HAP-1 (cell line): ENCODE measurements around the gene TJP1.
"Not testable (repeated sequence)": the region's sequence is repeated elsewhere in the genome, so short reads cannot be mapped to it uniquely, and the experiment has no call there.

ENCODE experiments used
- DNase-seq, 2 experiments: peaks; one replicate each; pipeline ENCODE4 v3.0.0-alpha.2; 2016 to 2020; ENCODE audit warnings: low spot score in 2 of 2
- H3K27me3 ChIP-seq: fragments of 250-450 bp; sonication (Bioruptor Pico); 2 replicates; pipeline ENCODE4 v1.5.1; 2020; ENCODE audit warnings: low read depth, mild to moderate bottlenecking, moderate library complexity
- H3K36me3 ChIP-seq: fragments of 250-450 bp; sonication (Bioruptor Pico); replicated peaks from 2 replicates; pipeline ENCODE4 v1.5.1; 2020; ENCODE audit warnings: mild to moderate bottlenecking
- H3K4me1 ChIP-seq: fragments of 250-450 bp; sonication (Bioruptor Pico); 2 replicates; pipeline ENCODE4 v1.5.1; 2020; ENCODE audit warnings: mild to moderate bottlenecking
- H3K4me3 ChIP-seq: fragments of 250-450 bp; sonication (Bioruptor Pico); 2 replicates; pipeline ENCODE4 v1.5.1; 2020; ENCODE audit warnings: mild to moderate bottlenecking, moderate library complexity
- H3K9me3 ChIP-seq: fragments of 250-450 bp; sonication (Bioruptor Pico); 2 replicates; pipeline ENCODE4 v1.5.1; 2020; ENCODE audit warnings: mild to moderate bottlenecking, moderate library complexity
- in situ Hi-C: fragments of 300-500 bp; cut with MboI; formaldehyde crosslinking; loops from 3 replicates; pipeline ENCODE4 v1.14.3; 2020; ENCODE audit warnings: low sequenced_read_pairs, inconsistent platforms, mixed read lengths

Gene TJP1

DNA sequence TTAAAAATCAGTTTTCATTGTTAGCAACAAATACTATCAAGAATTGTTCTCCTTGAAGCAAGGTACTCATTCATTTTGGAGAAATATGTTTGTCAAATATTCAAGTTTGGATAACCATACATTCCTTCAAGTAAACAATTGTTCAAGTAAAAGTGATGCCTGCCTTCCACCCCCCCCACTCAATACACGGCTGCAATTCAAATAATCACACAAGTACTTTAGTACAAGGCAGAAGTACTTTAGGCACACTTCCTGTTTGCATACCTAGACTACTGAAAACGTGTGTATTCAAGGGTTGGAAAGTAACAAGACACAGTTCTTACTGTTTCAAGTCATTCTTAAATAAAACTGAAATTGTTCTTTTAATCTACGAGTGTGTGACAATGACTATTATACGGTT is 45.4 kb downstream of the TJP1 start:
- peaks cover 29% of the 10 kb centered on the region for H3K4me1 ChIP-seq
- H3K27me3 ChIP-seq: no peaks in the 10 kb centered on the region
- H3K36me3 ChIP-seq: no peaks in the 10 kb centered on the region; the same call in 1 of the 2 replicates
- peak in 1 of 2 experiments; percentile 9 for DNase-seq
- no peaks in the 10 kb centered on the region for H3K9me3 ChIP-seq
- in situ Hi-C loops: no loop called here
- no peak overlapping the region for H3K4me3 ChIP-seq

GRCh38 chr15:29774900-29775299 is 47.4 kb downstream of the TJP1 start:
- Histone ChIP-seq H3K9me3 (no peaks in the 10 kb centered on the region), H3K4me3 (no peak overlapping the region), H3K36me3 (peaks cover 5% of the 10 kb centered on the region), H3K4me1 (peaks cover 29% of the 10 kb centered on the region), H3K27me3 (no peaks in the 10 kb centered on the region)
- in situ Hi-C loops: no loop called here
- no peak for DNase-seq

DNA sequence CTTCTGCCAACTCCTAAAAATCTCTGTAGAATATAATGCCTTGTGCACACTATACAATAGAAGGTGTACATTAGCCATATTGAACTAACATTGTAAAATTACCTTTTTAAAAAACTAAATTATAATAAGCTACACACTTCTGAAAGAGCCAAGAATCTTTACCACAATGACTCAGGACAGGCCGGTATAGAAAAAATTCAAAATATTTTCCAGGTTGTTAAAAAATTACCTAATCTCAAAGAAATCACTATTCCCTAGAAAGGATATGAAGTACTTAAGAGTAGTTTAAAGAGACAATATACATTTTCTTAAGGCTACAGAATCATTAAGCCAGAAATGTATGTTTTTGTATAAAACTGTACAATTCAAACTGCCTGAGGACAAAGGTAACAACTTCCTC is 48.5 kb downstream of the TJP1 start:
- Histone ChIP-seq H3K4me1 (peaks cover 29% of the 10 kb centered on the region), H3K9me3 (no peaks in the 10 kb centered on the region), H3K36me3 (peaks cover 13% of the 10 kb centered on the region), H3K27me3 (no peaks in the 10 kb centered on the region), H3K4me3 (no peak overlapping the region)
- no peak for DNase-seq
- in situ Hi-C loops: no loop called here

GRCh38 chr15:29773000-29773399 is 49.3 kb downstream of the TJP1 start:
- no peaks in the 10 kb centered on the region for H3K9me3 ChIP-seq
- H3K4me3 ChIP-seq: no peak overlapping the region
- in situ Hi-C loops: no loop called here
- H3K4me1 ChIP-seq: peaks cover 29% of the 10 kb centered on the region
- DNase-seq: no peak
- no peaks in the 10 kb centered on the region for H3K27me3 ChIP-seq
- H3K36me3 ChIP-seq: peaks cover 14% of the 10 kb centered on the region

DNA sequence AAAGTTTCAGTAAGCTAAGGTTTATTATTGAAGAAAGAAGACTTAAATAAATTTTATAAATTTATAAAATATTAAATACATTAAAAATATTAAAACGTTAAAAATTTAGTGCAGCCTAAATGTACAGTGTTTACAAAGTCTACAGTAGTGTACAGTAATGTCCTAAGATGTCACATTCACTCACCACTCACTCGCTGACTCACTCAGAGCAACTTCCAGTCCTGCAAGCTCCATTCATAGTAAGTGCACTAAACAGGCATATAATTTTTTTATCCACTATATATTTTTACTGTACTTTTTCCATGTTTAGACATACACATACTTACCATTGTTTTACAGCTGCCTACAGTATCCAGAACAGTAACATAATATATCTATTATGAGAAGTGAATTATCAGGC is 51.5 kb downstream of the TJP1 start:
- H3K4me1 ChIP-seq: peaks cover 10% of the 10 kb centered on the region
- H3K36me3 ChIP-seq: peaks cover 24% of the 10 kb centered on the region
- in situ Hi-C loops: no loop called here
- no peak for DNase-seq
- no peak overlapping the region for H3K4me3 ChIP-seq
- H3K9me3 ChIP-seq: no peaks in the 10 kb centered on the region
- no peaks in the 10 kb centered on the region for H3K27me3 ChIP-seq

DNA sequence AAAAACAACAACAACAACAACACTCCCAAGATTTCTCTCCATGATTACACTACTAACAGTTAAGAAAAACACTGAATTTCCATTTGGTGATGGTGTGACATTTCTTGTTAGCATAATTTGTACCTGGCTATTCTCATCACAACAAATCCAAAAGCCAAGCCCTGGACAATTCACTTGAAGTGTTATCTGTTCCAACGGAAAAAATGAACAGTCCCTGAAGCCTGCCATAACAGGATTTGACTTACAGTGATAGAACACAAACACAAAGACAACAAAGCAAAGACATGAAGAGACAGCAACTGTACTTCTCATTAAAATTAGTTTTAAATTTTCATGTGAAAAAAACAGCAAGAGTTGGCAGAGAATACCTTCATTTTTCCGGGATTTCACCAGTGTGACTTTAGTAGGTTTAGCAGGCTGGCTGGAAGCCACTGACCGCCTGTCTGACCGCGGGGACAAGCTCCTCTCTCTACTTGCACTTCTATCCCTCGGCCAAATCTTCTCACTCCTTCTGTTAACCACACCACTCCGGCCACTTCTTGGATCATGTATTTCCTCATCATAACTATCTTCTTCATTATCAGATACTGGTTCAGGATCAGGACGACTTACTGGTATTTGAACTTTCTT is 56.3 kb downstream of the TJP1 start:
- in situ Hi-C loops: no loop called here
- H3K4me3 ChIP-seq: no peak overlapping the region
- no peaks in the 10 kb centered on the region for H3K27me3 ChIP-seq
- no peak for DNase-seq
- H3K9me3 ChIP-seq: no peaks in the 10 kb centered on the region
- no peaks in the 10 kb centered on the region for H3K4me1 ChIP-seq
- peaks cover 54% of the 10 kb centered on the region for H3K36me3 ChIP-seq

DNA sequence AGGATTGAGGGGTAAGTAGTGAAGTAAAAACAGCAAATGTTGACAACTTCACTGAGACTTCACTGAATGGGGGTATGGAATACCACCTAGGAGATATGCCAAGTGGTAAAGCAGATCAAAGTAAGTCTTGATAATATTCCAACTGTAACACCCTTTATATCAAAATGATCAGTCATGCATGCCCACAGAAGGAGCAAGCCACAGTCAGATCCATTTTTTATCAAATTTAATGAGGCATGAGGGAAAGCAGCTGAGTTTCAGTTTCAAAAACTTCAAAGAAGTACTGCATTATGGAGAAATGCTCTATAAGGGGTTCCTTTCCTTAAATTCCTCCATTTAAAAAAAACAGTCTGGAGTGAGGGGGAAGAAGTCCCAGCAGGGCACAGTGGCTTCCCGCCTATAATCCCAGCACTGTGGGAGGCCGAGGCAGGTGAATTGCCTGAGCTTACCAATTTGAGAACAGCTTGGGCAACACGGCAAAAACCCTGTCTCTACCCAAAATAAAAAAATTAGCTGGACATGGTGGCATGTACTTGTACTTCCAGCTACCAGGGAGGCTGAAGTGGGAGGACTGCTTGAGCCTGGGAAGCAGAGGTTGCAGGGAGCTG is 56.9 kb downstream of the TJP1 start:
- in situ Hi-C loops: no loop called here
- H3K9me3 ChIP-seq: no peaks in the 10 kb centered on the region
- no peak for DNase-seq
- H3K27me3 ChIP-seq: no peaks in the 10 kb centered on the region
- H3K36me3 ChIP-seq: peaks cover 59% of the 10 kb centered on the region
- H3K4me3 ChIP-seq: no peak overlapping the region
- no peaks in the 10 kb centered on the region for H3K4me1 ChIP-seq

- H3K4me3 ChIP-seq: no peak overlapping the region
- in situ Hi-C loops: no loop called here
- no peaks in the 10 kb centered on the region for H3K9me3 ChIP-seq
- H3K36me3 ChIP-seq: peaks cover 33% of the 10 kb centered on the region
- no peaks in the 10 kb centered on the region for H3K27me3 ChIP-seq
- H3K4me1 ChIP-seq: peaks cover 23% of the 10 kb centered on the region
- no peak for DNase-seq
Measured at GRCh38 chr15:29759596-29759995, 62.7 kb downstream of the TJP1 start.

GRCh38 chr15:29756358-29757267 is 65.7 kb downstream of the TJP1 start:
- Histone ChIP-seq H3K4me3 (no peak overlapping the region), H3K36me3 (peaks cover 9% of the 10 kb centered on the region), H3K27me3 (no peaks in the 10 kb centered on the region), H3K4me1 (peaks cover 23% of the 10 kb centered on the region), H3K9me3 (no peaks in the 10 kb centered on the region)
- peak in 1 of 2 experiments; percentile 32 for DNase-seq
- in situ Hi-C loops: no loop called here

- H3K36me3 ChIP-seq, H3K27me3 ChIP-seq, H3K4me3 ChIP-seq, DNase-seq, H3K9me3 ChIP-seq, in situ Hi-C loops: not testable (repeated sequence)
- H3K4me1 ChIP-seq: peaks cover 28% of the 10 kb centered on the region
Measured at GRCh38 chr15:29754009-29754408, 68.3 kb downstream of the TJP1 start.

- peaks cover 28% of the 10 kb centered on the region for H3K4me1 ChIP-seq
- H3K9me3 ChIP-seq: no peaks in the 10 kb centered on the region
- no peaks in the 10 kb centered on the region for H3K36me3 ChIP-seq
- H3K27me3 ChIP-seq: no peaks in the 10 kb centered on the region
- in situ Hi-C loops: no loop called here
- no peak overlapping the region for H3K4me3 ChIP-seq
- no peak for DNase-seq
Measured at GRCh38 chr15:29753506-29753905, 68.8 kb downstream of the TJP1 start.

GRCh38 chr15:29750754-29751153 is 71.5 kb downstream of the TJP1 start:
- Histone ChIP-seq H3K4me3 (no peak overlapping the region), H3K9me3 (no peaks in the 10 kb centered on the region), H3K36me3 (no peaks in the 10 kb centered on the region), H3K4me1 (peaks cover 13% of the 10 kb centered on the region), H3K27me3 (no peaks in the 10 kb centered on the region)
- peak in 1 of 2 experiments; percentile 80 for DNase-seq
- in situ Hi-C loops: no loop called here

- H3K9me3 ChIP-seq: no peaks in the 10 kb centered on the region
- H3K36me3 ChIP-seq: no peaks in the 10 kb centered on the region
- peaks cover 13% of the 10 kb centered on the region for H3K4me1 ChIP-seq
- no peak overlapping the region for H3K4me3 ChIP-seq
- in situ Hi-C loops: no loop called here
- DNase-seq: no peak
- H3K27me3 ChIP-seq: no peaks in the 10 kb centered on the region
Measured at GRCh38 chr15:29749365-29750086, 72.7 kb downstream of the TJP1 start.
